Kidney epithelial cell (primary cell): ENCODE results near the gene ITIH5. TPM values are rescaled to one million over a fixed set of nuclear protein-coding genes. Genes with fewer than 3 reads are reported as not detected.

Experiments
- DNase-seq: peaks from one replicate; pipeline ENCODE4 v3.0.0-alpha.2; 2010; ENCODE audit warnings: low read depth
- H3K27me3 ChIP-seq: 2 replicates; pipeline ENCODE4 v1.6.0; 2011; ENCODE audit warnings: low read length; ENCODE audit not compliant: control insufficient read depth, insufficient read depth
- H3K36me3 ChIP-seq: 2 replicates; pipeline ENCODE4 v1.5.1; 2011; ENCODE audit warnings: low read length; ENCODE audit not compliant: control insufficient read depth, insufficient read depth
- H3K4me3 ChIP-seq: 2 replicates; pipeline ENCODE4 v1.5.1; 2011; ENCODE audit warnings: low read depth, mild to moderate bottlenecking, control low read depth, low read length
- total RNA-seq: library from RNA; depleted of rRNA; stranded (reverse); fragments of >200 nt; gene quantifications from 2 replicates; pipeline ENCODE4 v1.2.3, GENCODE V29; 2015
- TF ChIP-seq, protein P1 (sequence below): IDR thresholded peaks from 2 replicates; pipeline ENCODE4 v1.5.1; 2011; ENCODE audit warnings: mild to moderate bottlenecking, moderate library complexity, low read length, control low read depth, inconsistent platforms; ENCODE audit not compliant: insufficient read depth, poor library complexity, severe bottlenecking

Gene ITIH5
- total RNA-seq, 1 donor from 2014 or later: 1.5 TPM

DNA sequence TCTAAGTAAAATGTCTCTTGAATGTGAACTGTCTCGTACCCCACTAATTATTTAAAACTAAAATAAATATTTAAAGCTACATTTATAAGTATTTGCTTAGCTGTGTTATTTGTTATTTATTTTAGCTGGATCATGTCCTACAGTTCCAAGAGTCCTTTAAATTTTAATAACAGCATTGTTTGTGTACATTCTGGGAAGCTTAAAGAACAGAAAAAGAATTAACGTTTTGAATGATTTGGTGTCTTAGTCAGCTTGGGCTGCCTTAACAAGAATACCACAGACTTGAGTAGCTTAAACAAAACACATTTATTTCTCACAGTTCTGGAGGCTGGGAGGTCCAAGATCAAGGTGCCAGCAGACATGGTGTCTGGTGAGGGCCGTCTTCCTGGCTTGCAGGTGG is 107.4 kb downstream of the ITIH5 start:
- H3K4me3 ChIP-seq: no peak overlapping the region
- H3K27me3 ChIP-seq: peaks cover 11% of the 10 kb centered on the region
- TF ChIP-seq, protein P1, sequence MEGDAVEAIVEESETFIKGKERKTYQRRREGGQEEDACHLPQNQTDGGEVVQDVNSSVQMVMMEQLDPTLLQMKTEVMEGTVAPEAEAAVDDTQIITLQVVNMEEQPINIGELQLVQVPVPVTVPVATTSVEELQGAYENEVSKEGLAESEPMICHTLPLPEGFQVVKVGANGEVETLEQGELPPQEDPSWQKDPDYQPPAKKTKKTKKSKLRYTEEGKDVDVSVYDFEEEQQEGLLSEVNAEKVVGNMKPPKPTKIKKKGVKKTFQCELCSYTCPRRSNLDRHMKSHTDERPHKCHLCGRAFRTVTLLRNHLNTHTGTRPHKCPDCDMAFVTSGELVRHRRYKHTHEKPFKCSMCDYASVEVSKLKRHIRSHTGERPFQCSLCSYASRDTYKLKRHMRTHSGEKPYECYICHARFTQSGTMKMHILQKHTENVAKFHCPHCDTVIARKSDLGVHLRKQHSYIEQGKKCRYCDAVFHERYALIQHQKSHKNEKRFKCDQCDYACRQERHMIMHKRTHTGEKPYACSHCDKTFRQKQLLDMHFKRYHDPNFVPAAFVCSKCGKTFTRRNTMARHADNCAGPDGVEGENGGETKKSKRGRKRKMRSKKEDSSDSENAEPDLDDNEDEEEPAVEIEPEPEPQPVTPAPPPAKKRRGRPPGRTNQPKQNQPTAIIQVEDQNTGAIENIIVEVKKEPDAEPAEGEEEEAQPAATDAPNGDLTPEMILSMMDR: no peak
- DNase-seq: no peak
- H3K36me3 ChIP-seq: no peaks in the 10 kb centered on the region

- peaks cover 10% of the 10 kb centered on the region for H3K27me3 ChIP-seq
- TF ChIP-seq, protein P1: no peak
- DNase-seq: no peak
- no peak overlapping the region for H3K4me3 ChIP-seq
- no peaks in the 10 kb centered on the region for H3K36me3 ChIP-seq
Measured at GRCh38 chr10:7558036-7558435, 108.7 kb downstream of the ITIH5 start.

DNA sequence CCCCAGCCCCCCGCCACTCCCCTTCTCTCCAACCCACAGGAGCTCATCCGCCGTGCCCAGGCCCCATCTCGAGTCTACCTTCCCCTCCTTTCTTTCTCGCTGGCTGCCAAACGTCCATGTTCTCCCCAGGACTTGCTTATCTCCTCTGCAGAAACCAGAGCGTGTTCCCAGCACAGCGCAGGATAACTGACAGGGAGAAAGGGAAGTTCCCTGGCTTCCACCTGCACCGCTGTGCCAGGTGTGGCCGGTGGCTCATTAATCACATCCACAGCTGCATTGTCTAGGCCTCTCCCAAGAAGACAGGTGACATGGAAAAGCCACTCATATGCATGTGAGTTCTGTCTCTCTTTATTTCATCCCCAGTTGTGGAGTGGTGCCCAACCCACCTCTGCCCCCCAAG is 113.2 kb downstream of the ITIH5 start:
- no peak for DNase-seq
- Histone ChIP-seq H3K36me3 (no peaks in the 10 kb centered on the region), H3K4me3 (no peak overlapping the region), H3K27me3 (no peaks in the 10 kb centered on the region)
- TF ChIP-seq, protein P1: no peak

GRCh38 chr10:7551950-7552716 is 114.6 kb downstream of the ITIH5 start:
- no peak for DNase-seq
- H3K4me3 ChIP-seq: no peak overlapping the region
- H3K36me3 ChIP-seq: no peaks in the 10 kb centered on the region
- H3K27me3 ChIP-seq: no peaks in the 10 kb centered on the region
- TF ChIP-seq, protein P1: no peak

DNA sequence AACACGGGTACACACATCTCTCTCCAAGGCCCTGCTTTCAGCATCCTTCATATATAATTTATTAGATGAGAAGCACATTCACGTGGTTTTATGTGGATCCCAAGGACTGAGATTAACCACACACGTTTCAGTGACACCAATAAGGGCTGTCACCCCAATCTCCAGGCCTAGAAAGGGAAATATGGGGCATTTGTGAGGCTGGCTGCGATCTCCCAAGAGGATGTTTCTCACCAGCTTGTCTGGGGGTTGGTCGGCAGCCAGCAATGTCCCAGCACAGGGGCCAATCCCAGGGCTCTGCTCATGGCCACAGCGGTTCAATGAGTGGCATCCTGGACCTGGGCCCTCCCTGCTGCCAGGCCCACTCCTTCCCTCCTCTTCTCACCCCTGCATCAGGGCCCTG is 115.5 kb downstream of the ITIH5 start:
- Histone ChIP-seq H3K27me3 (no peaks in the 10 kb centered on the region), H3K36me3 (no peaks in the 10 kb centered on the region), H3K4me3 (no peak overlapping the region)
- no peak for DNase-seq
- TF ChIP-seq, protein P1: no peak

GRCh38 chr10:7550013-7550412 is 116.8 kb downstream of the ITIH5 start:
- no peaks in the 10 kb centered on the region for H3K27me3 ChIP-seq
- DNase-seq: no peak
- TF ChIP-seq, protein P1: no peak
- no peak overlapping the region for H3K4me3 ChIP-seq
- H3K36me3 ChIP-seq: no peaks in the 10 kb centered on the region
